Activated naive CD4-positive, alpha-beta T cell treated with anti-CD3 and anti-CD28 coated beads for 36 hours (primary cell): ENCODE measurements around the gene BLOC1S5. TPM values are rescaled to one million over a fixed set of nuclear protein-coding genes. Genes with fewer than 3 reads are reported as not detected.
"Not testable (repeated sequence)": the region's sequence is repeated elsewhere in the genome, so short reads cannot be mapped to it uniquely, and the experiment has no call there.

Experiments used
- CTCF ChIA-PET: fragments of 350-600 bp; sonication (Branson Sonifier 250); formaldehyde crosslinking; loops from one replicate; lab custom pipeline; 2021; ENCODE audit warnings: antibody characterized with exemption; lab: Charles Lee
- DNase-seq: peaks from one replicate; pipeline ENCODE4 v3.0.0-alpha.2; 2020
- H3K27ac Mint-ChIP-seq: one replicate; pipeline ENCODE4 v1.8.0; 2021; ENCODE audit warnings: mild to moderate bottlenecking, mixed read lengths
- H3K27me3 Mint-ChIP-seq: one replicate; pipeline ENCODE4 v1.8.0; 2021; ENCODE audit warnings: low read depth, mixed read lengths
- H3K36me3 Mint-ChIP-seq: one replicate; pipeline ENCODE4 v1.8.0; 2021; ENCODE audit warnings: low read depth, mixed read lengths
- H3K4me1 Mint-ChIP-seq: one replicate; pipeline ENCODE4 v1.8.0; 2021; ENCODE audit warnings: low read depth, mixed read lengths
- H3K4me3 Mint-ChIP-seq: one replicate; pipeline ENCODE4 v1.8.0; 2021; ENCODE audit warnings: mild to moderate bottlenecking, moderate library complexity, mixed read lengths
- H3K9me3 Mint-ChIP-seq: one replicate; pipeline ENCODE4 v1.8.0; 2021; ENCODE audit warnings: mixed read lengths
- intact Hi-C: fragments of 100-400 bp; cut with micrococcal nuclease; formaldehyde crosslinking; loops from one replicate; pipeline ENCODE4 v1.15.1; 2023
- total RNA-seq, 2 experiments: library from RNA; stranded (reverse); gene quantifications; one replicate each; pipeline ENCODE4 v1.2.3, GENCODE V29; 2021

BLOC1S5 gene
- total RNA-seq, 2 experiments from 2014 or later = 20.8 to 22.2 TPM

DNA sequence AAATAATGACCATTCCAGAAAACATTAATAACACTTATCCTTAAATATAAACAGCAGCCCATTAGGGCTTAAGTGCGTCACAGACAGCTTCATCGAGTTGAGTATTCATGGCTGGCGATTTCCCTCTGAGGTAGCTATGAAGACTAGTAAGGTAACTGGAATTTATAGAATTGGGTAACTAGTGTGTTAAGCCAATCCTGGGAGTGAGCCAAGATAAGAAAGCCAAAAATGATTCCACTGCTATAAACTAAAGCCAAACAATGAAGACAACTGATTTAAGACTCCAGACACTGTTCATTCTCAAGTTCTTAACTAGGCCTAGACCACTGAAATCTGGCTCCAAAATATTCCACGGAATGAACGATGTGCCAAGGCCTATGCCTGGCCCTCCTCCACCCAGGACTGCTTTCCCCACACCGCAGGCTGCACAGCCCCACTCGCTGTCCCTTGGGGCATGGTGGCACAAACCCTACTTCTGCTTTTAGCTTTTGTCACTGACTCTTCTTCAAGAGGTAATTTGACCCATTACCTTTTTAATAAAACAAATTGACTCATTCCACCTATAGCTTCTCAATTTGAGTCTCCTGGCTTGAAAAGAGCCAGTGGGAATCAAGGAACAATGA lies 66.0 kb downstream of the BLOC1S5 start:
- CTCF ChIA-PET = no interaction called here

GRCh38 chr6:7997286-7997685 lies 66.9 kb downstream of the BLOC1S5 start:
- no peak for DNase-seq
- Mint-ChIP-seq H3K4me3 (no peak overlapping the region), H3K4me1 (no peaks in the 10 kb centered on the region), H3K27ac (no peak overlapping the region), H3K27me3 (no peaks in the 10 kb centered on the region), H3K9me3 (no peaks in the 10 kb centered on the region), H3K36me3 (peaks cover 1% of the 10 kb centered on the region)
- intact Hi-C loops = no loop called here
- CTCF ChIA-PET = no interaction called here

More for the DNA sequence above, 66.0 kb downstream of the BLOC1S5 start:
- intact Hi-C loops = no loop called here
- Mint-ChIP-seq H3K36me3 (peaks cover 1% of the 10 kb centered on the region), H3K27ac (no peak overlapping the region), H3K4me3 (no peak overlapping the region), H3K4me1 (no peaks in the 10 kb centered on the region), H3K27me3 (no peaks in the 10 kb centered on the region), H3K9me3 (no peaks in the 10 kb centered on the region)
- no peak for DNase-seq

GRCh38 chr6:7996538-7997111 lies 67.6 kb downstream of the BLOC1S5 start:
- no peaks in the 10 kb centered on the region for H3K27me3 Mint-ChIP-seq
- CTCF ChIA-PET = no interaction called here
- intact Hi-C loops = no loop called here

GRCh38 chr6:7993952-7994351 lies 70.2 kb downstream of the BLOC1S5 start:
- peaks cover 1% of the 10 kb centered on the region for H3K36me3 Mint-ChIP-seq
- no peak overlapping the region for H3K4me3 Mint-ChIP-seq
- H3K27ac Mint-ChIP-seq = no peak overlapping the region
- CTCF ChIA-PET = no interaction called here
- intact Hi-C loops = loop anchor here (5.0 kb wide), 1 partner anchor 272 kb away; no protein-coding TSS in a partner anchor
- H3K4me1 Mint-ChIP-seq = no peaks in the 10 kb centered on the region
- DNase-seq = no peak
- no peaks in the 10 kb centered on the region for H3K9me3 Mint-ChIP-seq
- no peaks in the 10 kb centered on the region for H3K27me3 Mint-ChIP-seq

More at GRCh38 chr6:7996538-7997111, 67.6 kb downstream of the BLOC1S5 start:
- no peaks in the 10 kb centered on the region for H3K9me3 Mint-ChIP-seq
- H3K4me3 Mint-ChIP-seq = no peak overlapping the region
- no peaks in the 10 kb centered on the region for H3K4me1 Mint-ChIP-seq
- H3K36me3 Mint-ChIP-seq = peaks cover 1% of the 10 kb centered on the region
- no peak overlapping the region for H3K27ac Mint-ChIP-seq
- DNase-seq = no peak

DNA sequence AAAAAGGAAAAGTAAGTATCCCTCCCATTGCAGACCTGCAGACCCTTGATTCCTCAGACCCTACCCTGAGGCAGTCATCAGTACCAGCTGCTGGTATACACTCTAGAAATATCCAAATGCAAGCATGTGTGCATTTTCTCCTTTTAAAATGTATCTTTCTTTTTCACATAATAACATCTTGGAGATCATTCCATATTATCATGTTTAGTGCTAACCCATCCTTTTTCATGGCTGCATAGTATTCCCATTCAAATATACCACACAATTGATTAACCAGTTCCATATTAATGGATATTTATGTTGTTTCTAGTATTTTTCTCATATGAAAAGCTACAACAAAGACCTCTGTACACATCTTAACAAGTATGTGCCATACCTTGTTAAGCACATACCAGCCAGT lies 70.8 kb downstream of the BLOC1S5 start:
- Mint-ChIP-seq H3K4me1 (no peaks in the 10 kb centered on the region), H3K27ac (no peak overlapping the region), H3K36me3 (peaks cover 2% of the 10 kb centered on the region), H3K27me3 (no peaks in the 10 kb centered on the region), H3K4me3 (no peak overlapping the region), H3K9me3 (peaks cover under 1% of the 10 kb centered on the region)
- intact Hi-C loops = loop anchor here (5.0 kb wide), 1 partner anchor 271 kb away; no protein-coding TSS in a partner anchor
- DNase-seq = no peak
- CTCF ChIA-PET = interaction anchor here (1.0 kb wide), 1 partner anchor 271 kb away, joined by 4 read pairs; no protein-coding TSS in a partner anchor

DNA sequence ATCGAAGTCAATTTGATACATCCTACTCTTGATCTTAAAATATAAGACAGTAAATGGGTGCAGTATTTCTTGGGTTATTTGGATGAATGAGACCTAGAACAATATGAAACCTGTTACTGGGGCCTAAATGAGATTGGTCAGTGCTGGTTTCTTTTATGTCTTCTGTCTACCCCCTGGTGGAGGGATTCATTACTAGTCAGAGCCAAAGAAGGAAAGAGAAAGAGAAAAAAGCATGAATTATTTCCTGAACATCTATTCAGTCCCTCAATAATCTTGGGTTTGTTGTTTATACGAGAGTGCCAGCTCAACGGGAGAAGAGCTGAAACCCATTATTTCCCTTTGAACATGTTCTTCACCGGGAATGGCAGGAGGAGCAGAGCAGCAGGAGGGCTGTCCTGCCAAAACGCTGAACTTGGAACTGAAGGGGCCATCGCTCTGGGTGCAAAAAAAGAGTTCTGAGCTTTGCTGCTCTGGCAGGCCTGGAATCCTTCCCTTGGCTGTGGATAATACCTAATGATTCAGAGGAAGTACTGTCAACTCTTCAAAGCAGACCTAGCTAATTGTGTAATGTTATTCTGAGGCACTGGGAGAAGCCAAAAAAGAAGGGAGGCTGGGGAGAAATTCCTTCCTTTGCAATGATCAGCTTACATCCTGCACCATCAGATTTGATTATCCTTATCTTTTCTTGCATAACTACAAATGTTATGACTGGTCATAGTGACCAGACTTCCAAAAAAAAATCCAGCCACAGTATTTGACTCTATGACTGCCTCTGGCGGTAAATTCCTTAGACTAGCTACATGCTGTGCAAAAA lies 72.0 kb downstream of the BLOC1S5 start:
- intact Hi-C loops = loop anchor here (5.0 kb wide), 1 partner anchor 270 kb away; no protein-coding TSS in a partner anchor
- CTCF ChIA-PET = interaction anchor here (0.6 to 1.2 kb wide), 4 partner anchors 11 to 270 kb away, joined by 3 to 8 read pairs (median 4); no protein-coding TSS in a partner anchor
- no peaks in the 10 kb centered on the region for H3K27me3 Mint-ChIP-seq
- H3K27ac Mint-ChIP-seq = no peak overlapping the region
- H3K4me3 Mint-ChIP-seq = no peak overlapping the region
- H3K36me3 Mint-ChIP-seq = peaks cover 3% of the 10 kb centered on the region
- DNase-seq = no peak
- H3K4me1 Mint-ChIP-seq = no peaks in the 10 kb centered on the region
- H3K9me3 Mint-ChIP-seq = peaks cover 5% of the 10 kb centered on the region

DNA sequence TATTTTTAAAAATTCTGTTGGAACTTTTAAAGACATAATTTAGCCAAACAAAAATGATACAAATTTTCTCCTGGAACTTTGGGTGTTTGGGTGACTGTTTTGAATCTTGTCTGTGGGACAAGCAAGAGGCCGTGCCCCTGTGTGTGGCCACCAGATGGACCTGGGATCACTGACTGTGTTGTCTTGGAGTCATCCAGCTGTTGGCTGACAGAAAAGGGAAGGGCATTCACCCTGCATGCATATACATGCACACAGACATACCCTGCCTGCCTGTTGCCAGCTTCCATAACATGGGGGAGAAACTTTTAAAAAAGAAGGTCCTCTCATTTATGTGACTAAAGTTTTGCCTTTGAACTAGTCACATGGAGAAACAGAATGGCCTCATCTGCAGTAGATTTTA lies 72.7 kb downstream of the BLOC1S5 start:
- no peaks in the 10 kb centered on the region for H3K4me1 Mint-ChIP-seq
- H3K27ac Mint-ChIP-seq = no peak overlapping the region
- intact Hi-C loops = loop anchor here (5.0 kb wide), 1 partner anchor 269 kb away; no protein-coding TSS in a partner anchor
- H3K27me3 Mint-ChIP-seq = no peaks in the 10 kb centered on the region
- DNase-seq = no peak
- no peak overlapping the region for H3K4me3 Mint-ChIP-seq
- CTCF ChIA-PET = interaction anchor here (1.2 kb wide), 1 partner anchor 269 kb away, joined by 3 read pairs; no protein-coding TSS in a partner anchor
- peaks cover 3% of the 10 kb centered on the region for H3K36me3 Mint-ChIP-seq
- H3K9me3 Mint-ChIP-seq = peaks cover 9% of the 10 kb centered on the region

- H3K9me3 Mint-ChIP-seq = peaks cover 13% of the 10 kb centered on the region
- no peak overlapping the region for H3K27ac Mint-ChIP-seq
- H3K4me3 Mint-ChIP-seq = no peak overlapping the region
- H3K36me3 Mint-ChIP-seq = peaks cover 2% of the 10 kb centered on the region
- H3K4me1 Mint-ChIP-seq = no peaks in the 10 kb centered on the region
- intact Hi-C loops = no loop called here
- peaks cover 4% of the 10 kb centered on the region for H3K27me3 Mint-ChIP-seq
- CTCF ChIA-PET = no interaction called here
- no peak for DNase-seq
These were observed 78.0 kb downstream of the BLOC1S5 start for GRCh38 chr6:7986219-7986618.

- H3K27me3 Mint-ChIP-seq, H3K4me3 Mint-ChIP-seq, H3K4me1 Mint-ChIP-seq, H3K27ac Mint-ChIP-seq, intact Hi-C loops, DNase-seq, CTCF ChIA-PET, H3K36me3 Mint-ChIP-seq: not testable (repeated sequence)
- peaks cover 13% of the 10 kb centered on the region for H3K9me3 Mint-ChIP-seq
These were observed 80.2 kb downstream of the BLOC1S5 start for GRCh38 chr6:7983967-7984366.

DNA sequence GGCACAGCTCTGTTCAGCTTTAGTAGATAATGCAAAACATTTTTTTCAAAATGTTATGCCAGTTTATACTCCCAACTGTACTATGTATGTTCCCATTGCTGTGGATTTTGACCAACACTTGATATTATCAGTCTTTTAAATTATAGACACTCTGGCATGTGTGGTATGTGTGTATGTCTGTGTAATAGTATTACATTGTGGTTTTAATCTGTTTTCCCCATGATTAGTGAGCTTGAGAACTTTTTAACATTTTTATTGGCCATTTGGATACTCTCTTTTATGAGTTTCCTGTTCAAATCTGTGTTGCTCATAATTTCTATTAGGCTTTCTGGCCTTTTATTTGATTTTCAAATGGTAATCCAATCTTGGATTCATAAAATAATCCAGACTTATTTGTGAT lies 84.4 kb downstream of the BLOC1S5 start:
- Mint-ChIP-seq H3K9me3 (no peaks in the 10 kb centered on the region), H3K36me3 (no peaks in the 10 kb centered on the region), H3K27ac (no peak overlapping the region), H3K4me3 (no peak overlapping the region), H3K4me1 (peaks cover 7% of the 10 kb centered on the region), H3K27me3 (peaks cover 18% of the 10 kb centered on the region)
- DNase-seq = no peak
- intact Hi-C loops = no loop called here
- CTCF ChIA-PET = no interaction called here

DNA sequence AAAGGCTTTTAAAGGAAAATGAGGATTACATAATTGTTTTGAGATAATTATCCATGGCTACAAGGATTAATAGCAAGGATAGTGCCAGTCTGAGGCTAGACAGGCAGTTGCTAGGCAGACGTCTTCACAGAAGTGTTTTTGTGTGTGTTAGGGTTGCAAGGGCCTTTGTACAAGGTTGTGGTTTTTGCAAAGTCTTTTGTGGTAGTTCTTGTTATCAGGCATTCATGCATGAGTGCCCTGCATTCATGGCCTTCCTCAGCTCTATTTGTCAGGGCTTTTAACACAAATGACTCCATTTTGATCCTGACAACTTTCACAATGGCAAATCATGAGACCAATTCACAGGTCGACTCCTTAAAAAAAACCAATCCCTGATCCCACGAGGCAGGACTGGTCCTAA lies 85.5 kb downstream of the BLOC1S5 start:
- H3K27ac Mint-ChIP-seq = no peak overlapping the region
- no peaks in the 10 kb centered on the region for H3K9me3 Mint-ChIP-seq
- DNase-seq = no peak
- intact Hi-C loops = no loop called here
- CTCF ChIA-PET = no interaction called here
- H3K36me3 Mint-ChIP-seq = no peaks in the 10 kb centered on the region
- H3K4me3 Mint-ChIP-seq = no peak overlapping the region
- H3K27me3 Mint-ChIP-seq = peaks cover 28% of the 10 kb centered on the region
- peaks cover 11% of the 10 kb centered on the region for H3K4me1 Mint-ChIP-seq

- no peaks in the 10 kb centered on the region for H3K9me3 Mint-ChIP-seq
- peaks cover 28% of the 10 kb centered on the region for H3K27me3 Mint-ChIP-seq
- intact Hi-C loops = no loop called here
- no peak overlapping the region for H3K4me3 Mint-ChIP-seq
- H3K27ac Mint-ChIP-seq = no peak overlapping the region
- H3K4me1 Mint-ChIP-seq = peaks cover 11% of the 10 kb centered on the region
- CTCF ChIA-PET = no interaction called here
- DNase-seq = no peak
- no peaks in the 10 kb centered on the region for H3K36me3 Mint-ChIP-seq
These were observed 87.6 kb downstream of the BLOC1S5 start for GRCh38 chr6:7976485-7977056.
